Islet of Langerhans (tissue), 1 donor: Measurements from ENCODE around the gene THSD4.

Source experiments
- FAIRE-seq: peaks from one replicate; lab custom pipeline; 2011; peaks lifted over from hg19 to GRCh38; lab: Jason Lieb, UNC

Gene THSD4

GRCh38 chr15:71548401-71548807 is 433.1 kb downstream of the THSD4 start:
- no peak for FAIRE-seq

DNA sequence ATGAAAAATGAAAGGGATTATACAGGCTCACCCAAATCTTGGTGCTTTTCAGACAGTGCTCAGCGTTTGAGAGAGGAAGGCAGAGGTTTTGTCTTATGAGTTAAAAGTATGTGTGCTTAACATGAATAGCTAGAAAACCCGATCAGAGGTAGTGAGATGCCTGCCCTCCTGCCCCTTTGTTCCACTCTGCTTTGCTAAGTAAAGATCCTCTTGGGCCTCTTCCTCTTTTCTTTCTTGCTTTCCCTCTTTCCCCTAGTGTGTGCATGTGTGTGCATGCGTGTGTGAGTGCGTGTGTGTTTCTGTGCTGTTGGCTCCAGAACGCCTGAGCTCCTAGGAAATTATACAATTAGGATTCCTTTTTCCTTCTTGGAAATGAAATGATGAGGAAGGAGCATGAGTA is 433.8 kb downstream of the THSD4 start:
- FAIRE-seq: no peak

DNA sequence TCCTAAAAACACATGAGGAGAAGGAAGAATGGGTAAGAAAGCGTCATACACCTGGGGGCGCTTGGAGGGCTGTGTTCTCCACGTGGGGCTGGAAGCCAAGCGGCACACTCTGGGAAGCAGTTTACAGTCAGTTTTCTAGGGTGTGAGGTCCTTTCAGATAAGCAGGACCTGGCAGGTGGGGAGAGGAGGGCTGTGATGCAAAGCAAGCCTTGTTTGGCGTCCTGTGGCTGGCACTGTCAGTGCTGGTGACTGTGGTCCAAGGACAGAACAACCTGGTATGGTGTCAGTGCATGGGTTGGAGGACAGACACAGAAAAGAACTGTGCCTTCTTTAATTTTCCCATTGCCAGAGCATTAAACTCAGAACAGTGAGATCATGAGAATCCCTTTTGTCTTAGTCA is 434.4 kb downstream of the THSD4 start:
- FAIRE-seq: no peak

DNA sequence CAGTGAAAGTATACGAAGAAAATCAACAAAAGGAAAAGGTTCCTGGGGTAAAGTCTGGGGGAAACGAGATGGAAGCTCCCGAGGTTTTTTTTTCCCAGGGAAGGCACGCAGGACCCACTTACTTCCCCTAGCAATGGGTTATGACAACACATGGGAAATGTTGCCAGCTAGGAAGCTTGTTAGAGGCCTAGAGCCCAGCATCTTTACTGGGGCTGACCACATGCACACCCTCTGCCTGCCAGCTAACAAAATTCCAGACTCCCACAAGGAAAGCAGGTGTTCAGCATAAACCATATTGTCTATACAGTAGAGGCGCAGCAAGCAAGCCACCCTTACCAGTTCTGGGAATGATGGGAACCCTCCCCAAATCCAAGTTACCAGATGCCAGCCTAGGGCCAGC is 436.3 kb downstream of the THSD4 start:
- no peak for FAIRE-seq

DNA sequence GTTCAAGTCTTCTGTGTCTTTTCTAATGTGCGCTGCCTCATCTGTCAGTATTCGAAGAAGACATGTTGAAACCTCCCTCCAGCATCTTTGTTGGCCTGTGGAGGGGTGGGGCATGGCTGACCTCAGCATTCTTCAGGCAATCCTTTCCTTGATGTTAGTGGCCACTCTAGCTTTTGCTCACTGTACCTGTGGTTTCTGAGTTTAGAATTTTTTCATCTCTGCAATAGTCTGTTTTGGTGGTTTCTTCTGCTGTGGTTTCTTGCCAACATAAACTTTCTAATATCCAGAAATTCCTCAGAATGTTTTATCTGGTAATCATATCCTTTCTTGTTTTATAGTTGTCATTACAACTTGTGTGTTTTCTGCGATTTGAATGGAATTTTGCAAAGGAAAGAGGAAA is 443.8 kb downstream of the THSD4 start:
- no peak for FAIRE-seq

GRCh38 chr15:71559616-71560015 is 444.3 kb downstream of the THSD4 start:
- no peak for FAIRE-seq

DNA sequence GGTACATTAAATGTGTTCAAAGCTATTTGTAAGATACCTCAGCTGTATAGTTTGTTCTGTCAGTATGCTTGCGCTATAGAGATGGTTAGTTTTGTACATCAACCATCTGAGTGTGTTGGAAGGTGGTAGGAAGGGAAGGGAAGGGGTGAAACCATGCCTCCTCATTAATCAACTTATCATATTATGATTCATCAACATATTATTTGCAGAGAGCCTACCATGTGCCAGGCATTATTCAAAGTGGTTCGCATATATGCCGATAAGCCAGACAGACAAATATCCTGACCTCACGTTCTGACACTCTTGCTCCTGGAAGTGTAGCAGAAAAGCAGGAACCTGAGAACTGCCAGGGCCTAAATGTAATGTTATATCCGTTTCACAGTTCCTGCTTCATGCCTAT is 447.0 kb downstream of the THSD4 start:
- FAIRE-seq: no peak

- no peak for FAIRE-seq
These were observed 448.9 kb downstream of the THSD4 start for GRCh38 chr15:71564217-71564616.

GRCh38 chr15:71565006-71565405 is 449.7 kb downstream of the THSD4 start:
- no peak for FAIRE-seq

GRCh38 chr15:71565631-71566160 is 450.4 kb downstream of the THSD4 start:
- FAIRE-seq: no peak

GRCh38 chr15:71566226-71566625 is 451.0 kb downstream of the THSD4 start:
- no peak for FAIRE-seq

GRCh38 chr15:71567173-71567572 is 451.9 kb downstream of the THSD4 start:
- no peak for FAIRE-seq

DNA sequence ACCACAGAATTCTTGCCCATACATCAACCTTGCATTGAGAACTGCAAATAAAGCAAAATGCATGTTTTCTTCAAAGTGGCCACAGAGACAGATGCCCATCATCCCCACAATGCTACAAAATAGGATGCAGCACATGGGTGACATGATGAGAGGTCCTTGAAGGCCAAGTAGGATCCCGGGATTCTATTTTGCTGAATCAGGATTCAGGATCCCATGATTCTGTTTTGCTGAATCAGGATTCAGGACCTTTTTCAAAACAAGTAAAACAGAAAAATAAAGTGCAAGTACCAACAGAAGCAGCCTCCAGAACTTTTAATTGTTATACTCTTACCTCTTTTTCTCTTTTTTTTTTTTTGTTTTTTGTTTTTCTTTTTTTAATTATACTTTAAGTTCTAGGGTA is 453.0 kb downstream of the THSD4 start:
- FAIRE-seq: no peak

- no peak for FAIRE-seq
These were observed 455.5 kb downstream of the THSD4 start for GRCh38 chr15:71570736-71571135.

GRCh38 chr15:71571641-71572040 is 456.4 kb downstream of the THSD4 start:
- no peak for FAIRE-seq

DNA sequence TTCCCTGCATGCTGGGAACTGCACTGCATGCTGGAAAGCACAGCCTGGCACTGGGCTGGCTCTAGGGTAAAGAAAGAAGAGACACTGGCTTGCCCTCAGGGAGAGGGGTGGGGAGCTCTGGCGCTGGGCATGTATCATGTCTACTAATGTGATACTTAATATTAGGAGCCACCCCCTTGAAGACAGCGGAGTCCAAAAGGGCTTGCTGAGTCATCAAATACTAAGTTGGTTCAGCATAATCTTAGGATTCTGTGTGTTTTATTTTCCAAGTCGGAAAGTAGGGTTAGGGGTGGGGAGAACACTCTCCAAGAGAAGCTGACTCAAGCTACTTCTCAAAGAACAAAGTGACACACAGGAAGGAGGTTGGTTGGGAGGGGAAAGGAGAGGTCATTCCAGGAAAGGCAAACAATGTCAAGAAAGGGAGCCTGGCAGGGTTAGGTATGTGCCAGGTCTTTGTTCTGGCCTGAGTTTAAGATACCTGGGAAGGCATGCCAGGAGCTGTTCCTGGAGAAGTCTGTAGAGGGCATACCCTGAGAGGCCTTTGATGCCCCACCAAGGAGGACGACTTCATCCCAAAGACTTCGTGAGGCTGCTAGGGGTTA is 457.3 kb downstream of the THSD4 start:
- FAIRE-seq: no peak

GRCh38 chr15:71573599-71573998 is 458.3 kb downstream of the THSD4 start:
- FAIRE-seq: no peak

- FAIRE-seq: peak; percentile 5
These were observed 460.3 kb downstream of the THSD4 start for GRCh38 chr15:71575474-71576045.

- FAIRE-seq: no peak
These were observed 461.8 kb downstream of the THSD4 start for GRCh38 chr15:71577071-71577470.

DNA sequence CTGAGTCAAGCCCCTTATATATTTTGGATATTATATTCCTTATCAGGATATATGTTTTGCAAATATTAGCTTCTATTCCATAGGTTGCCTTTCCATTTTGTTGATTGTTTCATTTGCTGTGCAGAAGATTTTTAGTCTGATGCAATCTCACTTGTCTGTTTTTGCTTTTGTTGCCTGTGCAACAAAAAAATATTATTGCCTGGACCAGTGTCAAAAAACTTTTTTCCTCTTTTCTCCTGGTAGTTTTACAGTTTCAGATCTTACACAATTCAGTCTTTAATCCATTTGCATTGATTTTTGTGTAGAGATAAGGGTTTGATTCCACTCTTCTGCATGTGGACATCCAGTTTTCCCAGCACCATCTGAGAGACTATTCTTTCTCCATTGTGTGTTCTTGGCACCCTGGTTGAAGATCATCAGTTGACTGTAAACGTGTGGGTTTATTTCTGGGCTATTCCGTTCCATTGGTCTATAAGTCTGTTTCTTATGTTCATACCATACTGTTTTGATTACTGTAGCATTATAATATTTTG is 466.2 kb downstream of the THSD4 start:
- no peak for FAIRE-seq

DNA sequence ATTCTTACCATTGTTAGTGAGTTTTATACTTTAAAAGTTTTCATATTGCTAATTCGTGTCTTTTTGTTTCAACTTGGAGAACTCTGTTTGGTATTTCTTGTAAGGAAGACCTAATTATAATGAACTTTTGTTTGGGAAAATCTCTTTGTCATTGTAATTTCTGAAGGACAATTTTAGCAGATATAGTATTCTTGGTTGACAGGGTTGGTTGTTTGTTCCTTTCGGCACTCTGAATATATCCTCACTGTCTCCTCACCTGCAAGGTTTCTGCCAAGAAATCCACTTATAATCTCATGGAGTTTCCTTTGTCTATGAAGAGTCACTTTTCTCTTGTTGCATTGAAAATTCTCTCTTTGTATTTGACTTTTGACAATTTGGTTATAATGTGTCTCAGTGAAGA is 469.9 kb downstream of the THSD4 start:
- FAIRE-seq: no peak

DNA sequence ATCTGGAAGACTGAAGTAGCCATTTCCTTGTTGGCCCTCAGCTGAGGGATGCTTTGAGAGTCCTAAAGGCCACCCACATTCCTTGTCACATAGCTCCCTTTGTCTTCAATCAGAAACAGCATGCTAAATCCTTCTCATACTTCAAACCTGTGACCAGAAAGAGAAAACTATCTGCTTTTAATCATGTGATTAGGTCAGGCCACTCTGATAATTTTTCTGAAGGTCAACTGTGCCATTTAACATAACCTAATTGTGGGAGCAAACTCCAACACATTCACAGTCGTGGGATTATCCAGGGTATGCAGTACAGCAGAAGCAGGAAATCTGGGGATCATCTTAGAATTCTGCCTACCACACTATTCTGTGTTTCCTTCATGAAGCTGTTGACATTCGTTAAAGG is 471.2 kb downstream of the THSD4 start:
- FAIRE-seq: no peak

GRCh38 chr15:71588746-71589145 is 473.5 kb downstream of the THSD4 start:
- no peak for FAIRE-seq

GRCh38 chr15:71591057-71591456 is 475.8 kb downstream of the THSD4 start:
- FAIRE-seq: no peak
